GM18499 (cell line): ENCODE data around the gene PRKAR1B.

ENCODE experiments used
- ATAC-seq: cut with Tn5 transposase; IDR thresholded peaks from one replicate; pipeline ENCODE4 v1.9.1; 2021; ENCODE audit warnings: moderate number of reproducible peaks; ENCODE audit not compliant: insufficient read depth, unreplicated experiment

Gene PRKAR1B

DNA sequence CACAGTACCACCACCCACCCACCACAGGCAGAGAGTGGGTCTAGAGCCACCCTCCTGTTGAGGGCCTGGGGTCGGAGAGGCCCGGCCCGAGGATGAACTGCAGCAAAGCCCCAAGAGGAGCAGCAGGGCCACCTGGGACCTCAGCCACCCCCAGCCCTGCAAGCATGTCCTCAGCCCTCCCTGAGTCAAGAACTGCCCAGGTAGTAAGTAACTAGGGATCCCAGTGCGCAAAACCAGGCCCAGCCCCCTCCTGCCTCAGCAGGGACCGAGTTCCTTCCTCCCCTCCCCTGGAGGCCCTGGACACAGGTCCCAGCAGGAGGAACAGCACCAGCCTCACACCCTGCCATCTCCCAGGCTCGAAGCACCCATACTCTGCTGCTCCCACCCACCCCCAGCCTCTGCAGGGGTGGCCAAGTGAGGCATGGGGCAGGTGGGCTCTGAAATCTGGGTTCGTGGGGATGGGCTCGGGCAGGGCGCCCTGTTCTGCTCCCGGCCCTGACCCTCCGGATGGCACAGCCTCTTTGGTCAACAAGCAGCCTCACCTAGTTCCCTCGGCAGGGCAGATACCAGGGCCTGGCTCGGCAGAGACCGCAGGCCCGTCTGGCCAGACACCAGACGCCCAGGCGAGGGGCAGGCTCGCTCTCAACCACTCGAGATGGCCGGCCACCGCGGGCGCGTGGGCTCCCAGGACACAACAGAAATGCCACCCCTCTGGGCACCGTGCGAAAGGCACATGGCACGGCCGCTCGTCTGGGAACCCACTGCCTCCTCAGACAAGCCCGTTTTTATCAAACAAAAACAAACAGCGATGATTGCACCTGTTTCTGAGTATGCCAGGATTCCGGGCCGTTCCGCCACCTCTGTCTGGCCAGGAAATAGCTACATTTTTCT lies 222.6 kb downstream of the PRKAR1B start:
- no peak for ATAC-seq

DNA sequence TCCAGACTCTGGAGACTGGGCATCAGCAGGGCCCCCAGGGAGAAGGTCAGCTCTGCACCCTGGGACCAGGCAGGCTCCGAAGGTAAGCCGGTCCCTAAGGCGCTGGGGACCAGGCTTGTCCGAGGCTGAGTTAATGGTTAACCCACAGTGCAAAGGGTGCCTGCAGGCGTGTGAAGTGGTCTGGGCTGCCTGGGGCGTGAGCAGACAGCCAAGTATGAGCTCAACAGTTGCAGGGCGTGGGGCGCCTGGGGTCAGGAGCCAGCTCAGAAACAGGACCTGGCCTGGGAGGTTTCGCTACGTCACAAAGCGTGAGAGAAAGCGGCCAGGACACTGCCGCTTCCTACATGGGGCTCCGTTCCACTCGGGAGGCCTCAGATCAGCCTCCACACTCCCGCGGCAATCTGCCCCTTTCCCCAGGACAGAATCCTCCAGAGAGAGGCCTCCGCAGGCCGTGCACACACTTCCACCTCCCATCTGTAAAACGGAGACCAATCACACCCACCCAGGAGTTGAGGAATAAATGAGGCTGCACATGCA lies 223.4 kb downstream of the PRKAR1B start:
- no peak for ATAC-seq

DNA sequence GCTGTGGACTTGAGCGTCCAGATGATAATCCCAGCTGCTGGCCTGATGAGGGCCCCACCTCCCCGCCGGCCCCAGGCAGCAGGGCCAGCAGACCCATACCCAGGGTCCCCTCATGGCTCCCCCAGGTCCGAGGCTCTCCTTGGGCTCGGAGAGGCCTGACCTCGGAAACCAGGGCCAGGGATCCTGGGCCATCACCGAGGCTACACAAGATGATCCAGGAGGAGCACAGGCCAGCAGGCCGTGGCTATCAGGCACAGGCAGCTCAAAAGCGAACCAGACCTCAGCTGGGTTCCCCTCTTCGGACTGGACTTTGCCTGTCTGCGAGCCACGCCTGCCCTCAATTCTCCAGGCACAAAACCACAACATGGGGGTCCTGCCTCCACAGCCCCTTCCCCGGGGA lies 224.8 kb downstream of the PRKAR1B start:
- no peak for ATAC-seq

DNA sequence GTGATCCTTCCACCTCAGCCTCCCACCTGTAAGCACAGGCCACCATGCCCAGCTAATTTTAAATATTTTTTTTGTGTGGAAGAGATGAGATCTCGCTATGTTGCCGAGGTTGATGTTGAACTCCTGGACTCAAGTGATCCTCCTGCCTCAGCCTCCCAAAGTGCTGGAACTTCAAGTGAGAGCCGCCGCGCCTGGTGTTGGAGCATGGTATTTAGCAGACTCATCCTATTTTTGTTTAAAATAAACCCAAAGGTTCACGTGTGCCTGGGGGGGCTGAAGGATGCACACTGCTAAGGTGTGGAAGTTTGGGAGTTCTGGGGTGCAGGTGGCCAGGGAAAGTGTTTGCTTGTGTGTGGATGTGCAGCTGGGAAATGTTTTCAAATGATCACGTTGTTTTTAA lies 225.6 kb downstream of the PRKAR1B start:
- no peak for ATAC-seq

DNA sequence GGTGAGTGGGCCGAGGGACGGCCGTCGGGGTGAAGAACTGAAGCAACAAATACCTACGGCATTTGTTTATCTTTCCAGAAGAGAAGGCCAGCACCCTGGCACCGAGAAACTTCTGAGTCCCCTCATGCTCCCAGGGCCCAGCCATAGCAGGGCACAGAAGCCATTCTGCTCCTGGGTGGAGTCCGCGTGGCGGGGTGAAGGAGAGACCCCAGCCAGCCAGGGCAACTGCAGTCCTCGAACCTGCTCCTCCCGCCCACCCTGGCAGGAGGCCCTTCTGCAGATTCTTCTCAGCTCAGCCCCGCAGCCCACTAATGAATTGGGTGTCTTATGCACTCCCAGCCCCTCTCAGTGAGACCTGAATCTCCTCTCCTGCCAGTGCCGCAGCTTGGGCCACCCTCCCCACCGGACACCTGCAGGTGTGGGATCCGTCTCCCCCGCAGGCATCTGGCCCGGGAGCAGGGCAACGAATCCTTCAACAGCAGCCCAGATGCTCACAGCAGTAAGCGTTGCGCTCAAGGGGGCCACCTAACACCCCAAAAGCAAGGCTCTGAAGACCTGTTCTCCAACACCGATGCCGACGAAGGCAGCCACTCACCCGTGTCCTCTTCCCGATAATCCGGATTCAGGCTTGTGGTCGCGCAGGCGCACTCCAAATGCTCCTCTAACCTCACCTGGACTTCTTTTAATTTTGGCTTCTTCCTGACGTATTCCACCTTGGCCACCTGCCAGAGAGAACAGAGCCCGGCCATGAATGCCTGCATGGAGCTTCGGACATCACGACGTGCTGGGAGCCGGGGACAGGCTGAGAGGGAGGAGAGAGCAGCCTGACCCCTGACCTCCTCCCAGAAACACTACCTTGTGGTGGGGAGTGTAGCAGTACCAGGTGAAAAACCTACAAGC lies 226.3 kb downstream of the PRKAR1B start:
- no peak for ATAC-seq

DNA sequence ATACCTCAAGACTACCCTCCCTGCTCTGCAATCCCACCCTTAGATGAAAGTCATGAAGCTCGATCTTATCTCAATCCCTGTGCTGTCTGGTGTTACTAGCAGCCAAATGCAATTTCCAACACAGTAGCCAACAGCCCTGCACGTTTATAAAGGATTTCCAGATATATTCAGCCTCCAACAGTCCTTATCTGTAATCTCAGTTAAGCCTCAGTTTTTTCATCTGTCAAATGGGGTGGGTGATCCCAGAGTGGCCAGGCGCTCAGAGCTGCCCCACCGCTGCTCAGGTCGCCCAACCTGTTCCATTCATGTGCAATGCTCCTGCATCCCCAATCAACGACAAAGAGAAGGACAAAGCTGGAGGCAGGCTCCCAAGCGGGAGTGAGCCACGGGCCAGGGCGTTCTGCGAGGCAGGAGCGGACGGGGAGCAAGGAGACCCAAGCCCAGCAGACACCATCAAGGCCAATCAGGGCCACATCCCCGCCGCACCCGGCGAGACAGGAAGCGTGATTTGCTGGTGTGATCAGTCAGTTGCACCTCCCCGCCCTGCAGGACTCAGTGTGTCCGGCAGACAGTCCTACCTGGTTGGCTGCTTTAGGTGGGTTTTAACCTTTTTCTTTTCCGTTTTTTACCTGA lies 227.1 kb downstream of the PRKAR1B start:
- no peak for ATAC-seq
